Brain microvascular endothelial cell (primary cell): Measurements from ENCODE around the gene PLEKHM2.

Experiments
- DNase-seq: peaks from one replicate; pipeline ENCODE4 v3.0.0-alpha.2; 2020
- H3K27ac ChIP-seq: fragments of 250-450 bp; sonication (Bioruptor Pico); 2 replicates; pipeline ENCODE4 v1.5.1; 2020; ENCODE audit warnings: mild to moderate bottlenecking, moderate library complexity
- H3K27me3 ChIP-seq: fragments of 250-450 bp; sonication (Bioruptor Pico); replicated peaks from 2 replicates; pipeline ENCODE4 v1.5.1; 2020; ENCODE audit warnings: mild to moderate bottlenecking
- H3K36me3 ChIP-seq: fragments of 250-450 bp; sonication (Bioruptor Pico); replicated peaks from 2 replicates; pipeline ENCODE4 v1.5.1; 2020; ENCODE audit warnings: mild to moderate bottlenecking
- H3K4me3 ChIP-seq: 2 replicates; pipeline ENCODE4 v1.5.1; 2011; ENCODE audit warnings: low read depth, mild to moderate bottlenecking, control low read depth, low read length, moderate library complexity
- CTCF ChIP-seq: IDR thresholded peaks from 2 replicates; pipeline ENCODE4 v1.5.1; 2011; ENCODE audit warnings: low read depth, mild to moderate bottlenecking, moderate library complexity, low read length, control low read depth, inconsistent platforms; ENCODE audit errors: missing control alignments
- in situ Hi-C: cut with HindIII; loops from 2 replicates; pipeline ENCODE4 v1.10.0; 2017; ENCODE audit warnings: low sequenced_read_pairs, low pct_ligation_motif_present

Gene PLEKHM2

GRCh38 chr1:15709226-15709625 lies 25.1 kb downstream of the PLEKHM2 start:
- TF ChIP-seq CTCF, result no peak

GRCh38 chr1:15712168-15712567 lies 28.0 kb downstream of the PLEKHM2 start:
- Histone ChIP-seq H3K36me3 (peaks cover 10% of the 10 kb centered on the region), H3K27ac (no peak overlapping the region), H3K4me3 (no peak overlapping the region), H3K27me3 (no peaks in the 10 kb centered on the region)
- no peak for DNase-seq
- TF ChIP-seq CTCF, result no peak
- in situ Hi-C loops, result no loop called here

More at GRCh38 chr1:15709226-15709625, 25.1 kb downstream of the PLEKHM2 start:
- Histone ChIP-seq H3K36me3 (no peaks in the 10 kb centered on the region), H3K27me3 (no peaks in the 10 kb centered on the region), H3K27ac (no peak overlapping the region), H3K4me3 (no peak overlapping the region)
- in situ Hi-C loops, result no loop called here
- DNase-seq, result no peak

- in situ Hi-C loops, result no loop called here
These were observed 30.5 kb downstream of the PLEKHM2 start for GRCh38 chr1:15714406-15715136.

GRCh38 chr1:15717418-15718125 lies 33.5 kb downstream of the PLEKHM2 start:
- Histone ChIP-seq H3K4me3 (no peak overlapping the region), H3K36me3 (peaks cover 28% of the 10 kb centered on the region), H3K27me3 (no peaks in the 10 kb centered on the region), H3K27ac (no peak overlapping the region)
- in situ Hi-C loops, result no loop called here
- DNase-seq, result no peak
- no peak for TF ChIP-seq CTCF

More at GRCh38 chr1:15714406-15715136, 30.5 kb downstream of the PLEKHM2 start:
- peak; percentile 42 for DNase-seq
- Histone ChIP-seq H3K27ac (no peak overlapping the region), H3K27me3 (no peaks in the 10 kb centered on the region), H3K36me3 (peaks cover 25% of the 10 kb centered on the region), H3K4me3 (no peak overlapping the region)
- TF ChIP-seq CTCF, result no peak

GRCh38 chr1:15718199-15718601 lies 34.1 kb downstream of the PLEKHM2 start:
- DNase-seq, result no peak
- TF ChIP-seq CTCF, result no peak
- Histone ChIP-seq H3K36me3 (peaks cover 31% of the 10 kb centered on the region), H3K27ac (no peak overlapping the region), H3K4me3 (no peak overlapping the region), H3K27me3 (no peaks in the 10 kb centered on the region)
- in situ Hi-C loops, result no loop called here
